ENCODE data around the gene HDAC4. TPM values are rescaled to one million over a fixed set of nuclear protein-coding genes. Genes with fewer than 3 reads are reported as not detected.

HDAC4 gene
- total and polyA plus RNA-seq, 2 experiments from 2014 or later = 8.1 to 41.8 TPM

DNA sequence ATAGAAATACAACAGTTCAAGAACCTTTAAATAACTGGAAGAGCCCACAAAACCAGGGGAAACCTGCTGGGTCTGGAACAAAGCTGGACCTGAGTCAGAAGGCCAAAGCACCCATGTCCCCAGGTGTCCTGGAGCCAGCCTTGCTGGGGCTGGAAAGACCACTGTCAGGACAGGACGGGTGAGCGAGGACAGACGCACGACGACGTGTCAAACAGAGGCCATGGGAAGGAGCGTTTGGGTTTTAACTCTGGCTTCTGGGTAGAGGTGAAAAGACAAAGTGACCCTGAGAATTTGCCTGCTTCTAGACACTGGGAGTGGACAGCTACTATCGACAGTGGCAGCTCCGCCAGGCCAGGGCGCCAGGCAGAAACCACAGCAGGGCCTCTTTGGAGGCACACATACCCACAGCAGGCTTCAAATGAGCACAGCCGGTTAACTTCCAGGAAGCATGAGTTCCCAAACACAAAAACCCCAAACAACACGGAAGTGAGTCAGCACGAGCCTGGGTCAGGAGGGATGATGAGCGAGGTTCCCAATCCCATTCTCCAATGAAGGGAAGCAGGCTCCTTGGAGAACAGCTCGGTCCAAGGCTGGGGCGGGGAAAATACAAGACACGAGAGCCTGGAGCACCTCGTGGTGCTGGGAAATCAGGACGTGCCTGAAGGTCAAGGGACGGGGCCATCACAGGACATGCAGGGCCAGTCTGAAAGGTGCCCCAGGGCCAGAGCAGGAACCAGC is 344.9 kb downstream of the HDAC4 start (continued):
- TF ChIP-seq, protein P1, sequence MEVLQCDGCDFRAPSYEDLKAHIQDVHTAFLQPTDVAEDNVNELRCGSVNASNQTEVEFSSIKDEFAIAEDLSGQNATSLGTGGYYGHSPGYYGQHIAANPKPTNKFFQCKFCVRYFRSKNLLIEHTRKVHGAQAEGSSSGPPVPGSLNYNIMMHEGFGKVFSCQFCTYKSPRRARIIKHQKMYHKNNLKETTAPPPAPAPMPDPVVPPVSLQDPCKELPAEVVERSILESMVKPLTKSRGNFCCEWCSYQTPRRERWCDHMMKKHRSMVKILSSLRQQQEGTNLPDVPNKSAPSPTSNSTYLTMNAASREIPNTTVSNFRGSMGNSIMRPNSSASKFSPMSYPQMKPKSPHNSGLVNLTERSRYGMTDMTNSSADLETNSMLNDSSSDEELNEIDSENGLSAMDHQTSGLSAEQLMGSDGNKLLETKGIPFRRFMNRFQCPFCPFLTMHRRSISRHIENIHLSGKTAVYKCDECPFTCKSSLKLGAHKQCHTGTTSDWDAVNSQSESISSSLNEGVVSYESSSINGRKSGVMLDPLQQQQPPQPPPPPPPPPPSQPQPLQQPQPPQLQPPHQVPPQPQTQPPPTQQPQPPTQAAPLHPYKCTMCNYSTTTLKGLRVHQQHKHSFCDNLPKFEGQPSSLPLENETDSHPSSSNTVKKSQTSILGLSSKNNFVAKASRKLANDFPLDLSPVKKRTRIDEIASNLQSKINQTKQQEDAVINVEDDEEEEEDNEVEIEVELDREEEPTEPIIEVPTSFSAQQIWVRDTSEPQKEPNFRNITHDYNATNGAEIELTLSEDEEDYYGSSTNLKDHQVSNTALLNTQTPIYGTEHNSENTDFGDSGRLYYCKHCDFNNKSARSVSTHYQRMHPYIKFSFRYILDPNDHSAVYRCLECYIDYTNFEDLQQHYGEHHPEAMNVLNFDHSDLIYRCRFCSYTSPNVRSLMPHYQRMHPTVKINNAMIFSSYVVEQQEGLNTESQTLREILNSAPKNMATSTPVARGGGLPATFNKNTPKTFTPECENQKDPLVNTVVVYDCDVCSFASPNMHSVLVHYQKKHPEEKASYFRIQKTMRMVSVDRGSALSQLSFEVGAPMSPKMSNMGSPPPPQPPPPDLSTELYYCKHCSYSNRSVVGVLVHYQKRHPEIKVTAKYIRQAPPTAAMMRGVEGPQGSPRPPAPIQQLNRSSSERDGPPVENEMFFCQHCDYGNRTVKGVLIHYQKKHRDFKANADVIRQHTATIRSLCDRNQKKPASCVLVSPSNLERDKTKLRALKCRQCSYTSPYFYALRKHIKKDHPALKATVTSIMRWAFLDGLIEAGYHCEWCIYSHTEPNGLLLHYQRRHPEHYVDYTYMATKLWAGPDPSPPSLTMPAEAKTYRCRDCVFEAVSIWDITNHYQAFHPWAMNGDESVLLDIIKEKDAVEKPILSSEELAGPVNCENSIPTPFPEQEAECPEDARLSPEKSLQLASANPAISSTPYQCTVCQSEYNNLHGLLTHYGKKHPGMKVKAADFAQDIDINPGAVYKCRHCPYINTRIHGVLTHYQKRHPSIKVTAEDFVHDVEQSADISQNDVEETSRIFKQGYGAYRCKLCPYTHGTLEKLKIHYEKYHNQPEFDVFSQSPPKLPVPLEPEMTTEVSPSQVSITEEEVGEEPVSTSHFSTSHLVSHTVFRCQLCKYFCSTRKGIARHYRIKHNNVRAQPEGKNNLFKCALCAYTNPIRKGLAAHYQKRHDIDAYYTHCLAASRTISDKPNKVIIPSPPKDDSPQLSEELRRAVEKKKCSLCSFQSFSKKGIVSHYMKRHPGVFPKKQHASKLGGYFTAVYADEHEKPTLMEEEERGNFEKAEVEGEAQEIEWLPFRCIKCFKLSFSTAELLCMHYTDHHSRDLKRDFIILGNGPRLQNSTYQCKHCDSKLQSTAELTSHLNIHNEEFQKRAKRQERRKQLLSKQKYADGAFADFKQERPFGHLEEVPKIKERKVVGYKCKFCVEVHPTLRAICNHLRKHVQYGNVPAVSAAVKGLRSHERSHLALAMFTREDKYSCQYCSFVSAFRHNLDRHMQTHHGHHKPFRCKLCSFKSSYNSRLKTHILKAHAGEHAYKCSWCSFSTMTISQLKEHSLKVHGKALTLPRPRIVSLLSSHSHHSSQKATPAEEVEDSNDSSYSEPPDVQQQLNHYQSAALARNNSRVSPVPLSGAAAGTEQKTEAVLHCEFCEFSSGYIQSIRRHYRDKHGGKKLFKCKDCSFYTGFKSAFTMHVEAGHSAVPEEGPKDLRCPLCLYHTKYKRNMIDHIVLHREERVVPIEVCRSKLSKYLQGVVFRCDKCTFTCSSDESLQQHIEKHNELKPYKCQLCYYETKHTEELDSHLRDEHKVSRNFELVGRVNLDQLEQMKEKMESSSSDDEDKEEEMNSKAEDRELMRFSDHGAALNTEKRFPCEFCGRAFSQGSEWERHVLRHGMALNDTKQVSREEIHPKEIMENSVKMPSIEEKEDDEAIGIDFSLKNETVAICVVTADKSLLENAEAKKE (CRISPR knock-in tag; IDR thresholded peaks at IDR 0.05) = no peak
- TF ChIP-seq EZH2 (IDR thresholded peaks at IDR 0.05; ENCODE audit: low read depth, unreplicated experiment) = no peak
- TF ChIP-seq NANOG (IDR thresholded peaks at IDR 0.05; ENCODE audit: borderline replicate concordance) = no peak
- no peak for TF ChIP-seq ZNF114 (CRISPR knock-in tag; IDR thresholded peaks at IDR 0.05)
- no peak for TF ChIP-seq POLR2AphosphoS5 (IDR thresholded peaks at IDR 0.05; ENCODE audit: low read depth)
- TF ChIP-seq, protein P2, sequence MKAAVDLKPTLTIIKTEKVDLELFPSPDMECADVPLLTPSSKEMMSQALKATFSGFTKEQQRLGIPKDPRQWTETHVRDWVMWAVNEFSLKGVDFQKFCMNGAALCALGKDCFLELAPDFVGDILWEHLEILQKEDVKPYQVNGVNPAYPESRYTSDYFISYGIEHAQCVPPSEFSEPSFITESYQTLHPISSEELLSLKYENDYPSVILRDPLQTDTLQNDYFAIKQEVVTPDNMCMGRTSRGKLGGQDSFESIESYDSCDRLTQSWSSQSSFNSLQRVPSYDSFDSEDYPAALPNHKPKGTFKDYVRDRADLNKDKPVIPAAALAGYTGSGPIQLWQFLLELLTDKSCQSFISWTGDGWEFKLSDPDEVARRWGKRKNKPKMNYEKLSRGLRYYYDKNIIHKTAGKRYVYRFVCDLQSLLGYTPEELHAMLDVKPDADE (IDR thresholded peaks at IDR 0.05) = no peak
- no peak for TF ChIP-seq CREB1 (CRISPR knock-in tag; IDR thresholded peaks at IDR 0.05; ENCODE audit: low read depth)

DNA sequence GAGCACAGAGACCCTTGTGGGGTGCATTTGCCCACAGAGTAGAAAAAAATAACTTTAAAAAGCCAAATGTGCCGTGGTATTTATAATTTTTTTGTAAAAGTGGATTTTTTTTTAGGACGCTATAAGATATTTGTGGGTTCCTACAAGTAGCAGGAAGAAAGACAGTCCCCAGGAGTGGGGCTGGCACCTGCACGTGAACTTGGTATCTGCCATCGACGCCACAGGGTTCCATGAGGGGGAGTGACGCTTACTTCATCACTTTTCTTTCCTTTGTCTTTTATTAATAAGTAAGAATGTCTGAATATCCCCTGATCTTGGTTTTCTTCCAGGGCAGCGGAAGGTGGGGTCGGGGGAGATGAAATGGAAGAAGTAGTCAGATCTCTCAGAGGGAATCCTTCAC is 345.9 kb downstream of the HDAC4 start:
- Mint-ChIP-seq H3K27ac (no peak overlapping the region), H3K9me3 (no peaks in the 10 kb centered on the region), H3K36me3 (ENCODE audit: low read depth) (peaks cover 16% of the 10 kb centered on the region), H3K4me1 (no peaks in the 10 kb centered on the region), H3K27me3 (ENCODE audit: insufficient read depth, low read depth, poor library complexity) (peaks cover 7% of the 10 kb centered on the region), H3K4me3 (no peak overlapping the region)
- Histone ChIP-seq H3F3A (replicated peaks; ENCODE audit: low read depth) (no peaks in the 10 kb centered on the region), H2AFZ (no peak overlapping the region), H3K4me1 (ENCODE audit: insufficient read depth) (no peaks in the 10 kb centered on the region), H3K27ac (ENCODE audit: low read depth) (no peak overlapping the region), H3K27me3 (ENCODE audit: insufficient read depth) (no peaks in the 10 kb centered on the region), H3K36me3 (ENCODE audit: insufficient read depth) (no peaks in the 10 kb centered on the region), H3K9me2 (ENCODE audit: insufficient read depth) (no peaks in the 10 kb centered on the region), H3K4me2 (no peak overlapping the region), H3K4me3 (no peak overlapping the region), H3K79me2 (replicated peaks; ENCODE audit: insufficient read depth) (no peaks in the 10 kb centered on the region), H4K20me1 (replicated peaks; ENCODE audit: insufficient read depth) (no peaks in the 10 kb centered on the region; the same call in 1 of the 2 replicates)
- no peak for DNase-seq (ENCODE audit: low spot score)
- ATAC-seq = no peak
- TF ChIP-seq, protein P1 (CRISPR knock-in tag; IDR thresholded peaks at IDR 0.05) = no peak
- TF ChIP-seq JUNB (IDR thresholded peaks at IDR 0.05; ENCODE audit: unreplicated experiment) (no peak), STAT1 (IDR thresholded peaks at IDR 0.05; ENCODE audit: unreplicated experiment) (no peak)

All from GM23338 (cell line).